Endothelial cell (in vitro differentiated cells): Measurements from ENCODE around the gene BMP15. TPM values are rescaled to one million over a fixed set of nuclear protein-coding genes. Genes with fewer than 3 reads are reported as not detected.

Experiments used
- DNase-seq: peaks from one replicate; pipeline ENCODE4 v3.0.0; 2021; ENCODE audit warnings: low spot score
- H3K27ac Mint-ChIP-seq: one replicate; pipeline ENCODE4 v1.8.0; 2021; ENCODE audit warnings: mixed read lengths, inconsistent platforms; ENCODE audit not compliant: unreplicated experiment
- H3K27me3 Mint-ChIP-seq: one replicate; pipeline ENCODE4 v1.8.0; 2021; ENCODE audit warnings: mild to moderate bottlenecking, moderate library complexity, mixed read lengths, inconsistent platforms; ENCODE audit not compliant: unreplicated experiment
- H3K36me3 Mint-ChIP-seq: one replicate; pipeline ENCODE4 v1.8.0; 2021; ENCODE audit warnings: mild to moderate bottlenecking, low read depth, mixed read lengths, inconsistent platforms; ENCODE audit not compliant: unreplicated experiment
- H3K4me1 Mint-ChIP-seq: one replicate; pipeline ENCODE4 v1.8.0; 2021; ENCODE audit warnings: mild to moderate bottlenecking, mixed read lengths, inconsistent platforms; ENCODE audit not compliant: unreplicated experiment
- H3K4me3 Mint-ChIP-seq: one replicate; pipeline ENCODE4 v1.8.0; 2021; ENCODE audit warnings: mild to moderate bottlenecking, mixed read lengths, inconsistent platforms; ENCODE audit not compliant: unreplicated experiment
- H3K9me3 Mint-ChIP-seq: one replicate; pipeline ENCODE4 v1.8.0; 2021; ENCODE audit warnings: mixed read lengths, inconsistent platforms; ENCODE audit not compliant: unreplicated experiment
- total RNA-seq: library from RNA; stranded (reverse); fragmentation: NEBNext Ultra II Directional; extraction: Animal tissue kit (Norgen Biotek cat#: 25700); gene quantifications from one replicate; pipeline ENCODE4 v1.2.1, GENCODE V29; 2021; ENCODE audit not compliant: unreplicated experiment
- TF ChIP-seq, protein P1 (sequence below): fragments of 200-600 bp; sonication (generic); IDR thresholded peaks from one replicate; pipeline ENCODE4 v1.5.0; 2021; ENCODE audit warnings: antibody characterized with exemption; ENCODE audit not compliant: unreplicated experiment

Gene BMP15
- total RNA-seq, 1 donor from 2014 or later: not detected

DNA sequence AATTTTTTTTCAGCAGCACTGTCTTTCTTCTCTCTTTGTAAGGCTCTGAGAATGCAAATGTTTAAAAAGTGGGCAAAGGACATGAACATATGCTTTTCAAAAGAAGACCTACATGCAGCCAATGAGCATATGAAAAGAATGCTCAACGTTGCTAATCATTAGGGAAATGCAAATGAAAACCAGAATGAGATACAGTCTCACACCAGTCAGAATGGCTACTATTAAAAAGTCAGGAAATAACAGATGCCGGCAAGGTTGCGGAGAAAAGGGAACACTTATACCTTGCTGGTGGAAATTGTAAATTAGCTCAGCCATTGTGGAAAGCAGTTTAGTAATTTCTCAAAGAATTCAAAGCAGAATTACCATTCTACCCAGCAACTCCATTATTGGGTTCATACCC lies 51.6 kb downstream of the BMP15 start:
- Mint-ChIP-seq H3K4me1 (no peaks in the 10 kb centered on the region), H3K36me3 (no peaks in the 10 kb centered on the region), H3K27me3 (no peaks in the 10 kb centered on the region), H3K4me3 (no peak overlapping the region), H3K9me3 (no peaks in the 10 kb centered on the region), H3K27ac (no peak overlapping the region)
- TF ChIP-seq, protein P1, sequence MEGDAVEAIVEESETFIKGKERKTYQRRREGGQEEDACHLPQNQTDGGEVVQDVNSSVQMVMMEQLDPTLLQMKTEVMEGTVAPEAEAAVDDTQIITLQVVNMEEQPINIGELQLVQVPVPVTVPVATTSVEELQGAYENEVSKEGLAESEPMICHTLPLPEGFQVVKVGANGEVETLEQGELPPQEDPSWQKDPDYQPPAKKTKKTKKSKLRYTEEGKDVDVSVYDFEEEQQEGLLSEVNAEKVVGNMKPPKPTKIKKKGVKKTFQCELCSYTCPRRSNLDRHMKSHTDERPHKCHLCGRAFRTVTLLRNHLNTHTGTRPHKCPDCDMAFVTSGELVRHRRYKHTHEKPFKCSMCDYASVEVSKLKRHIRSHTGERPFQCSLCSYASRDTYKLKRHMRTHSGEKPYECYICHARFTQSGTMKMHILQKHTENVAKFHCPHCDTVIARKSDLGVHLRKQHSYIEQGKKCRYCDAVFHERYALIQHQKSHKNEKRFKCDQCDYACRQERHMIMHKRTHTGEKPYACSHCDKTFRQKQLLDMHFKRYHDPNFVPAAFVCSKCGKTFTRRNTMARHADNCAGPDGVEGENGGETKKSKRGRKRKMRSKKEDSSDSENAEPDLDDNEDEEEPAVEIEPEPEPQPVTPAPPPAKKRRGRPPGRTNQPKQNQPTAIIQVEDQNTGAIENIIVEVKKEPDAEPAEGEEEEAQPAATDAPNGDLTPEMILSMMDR: no peak
- no peak for DNase-seq

DNA sequence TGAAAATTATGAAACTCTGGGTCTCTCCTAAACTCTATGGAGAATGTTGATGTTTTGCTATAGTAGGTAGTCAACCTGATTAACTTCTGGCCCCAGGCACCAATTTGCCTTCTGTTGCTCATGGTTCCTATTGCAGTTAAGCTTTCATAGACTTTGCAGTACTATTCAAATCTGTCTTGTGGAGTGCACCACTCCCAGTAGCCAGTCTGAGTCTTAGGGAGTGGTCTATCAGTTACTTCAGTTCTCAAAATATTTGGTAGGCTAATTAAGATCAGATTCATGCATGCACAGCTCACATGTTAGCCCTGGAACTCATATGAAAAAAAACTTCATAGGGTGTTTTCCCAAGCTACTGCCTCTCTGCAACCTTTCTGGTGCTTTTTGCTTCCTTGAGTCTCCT lies 53.3 kb downstream of the BMP15 start:
- TF ChIP-seq, protein P1: no peak
- Mint-ChIP-seq H3K27me3 (no peaks in the 10 kb centered on the region), H3K4me3 (no peak overlapping the region), H3K27ac (no peak overlapping the region), H3K4me1 (no peaks in the 10 kb centered on the region), H3K9me3 (no peaks in the 10 kb centered on the region), H3K36me3 (no peaks in the 10 kb centered on the region)
- DNase-seq: no peak

Other genes starting within 250 kb of the BMP15 start
- 35.8 TPM for gene SHROOM4, start 96.5 kb upstream of the BMP15 start, total RNA-seq